Neural cell (in vitro differentiated cells): Measurements from ENCODE around the gene PDXDC1.
"Not testable (repeated sequence)": the region's sequence is repeated elsewhere in the genome, so short reads cannot be mapped to it uniquely, and the experiment has no call there.

ENCODE experiments used
- EP300 ChIP-seq: fragments of 450-650 bp; conservative IDR thresholded peaks from 2 replicates; pipeline ENCODE4 v1.6.1; 2014; ENCODE audit warnings: antibody characterized with exemption, mild to moderate bottlenecking, moderate library complexity; ENCODE audit not compliant: poor library complexity, severe bottlenecking
- EZH2 ChIP-seq: fragments of 200-600, 300-800 bp; shearing (Covaris generic), sonication (generic); IDR thresholded peaks from 2 replicates; pipeline ENCODE4 v1.6.1; 2014; ENCODE audit warnings: antibody characterized with exemption, low read length, borderline replicate concordance, mild to moderate bottlenecking; ENCODE audit not compliant: insufficient read depth, poor library complexity, severe bottlenecking
- MXI1 ChIP-seq: fragments of 450-650 bp; conservative IDR thresholded peaks from 2 replicates; pipeline ENCODE4 v1.6.1; 2014; ENCODE audit warnings: antibody characterized with exemption, mild to moderate bottlenecking; ENCODE audit not compliant: poor library complexity, severe bottlenecking
- POLR2AphosphoS5 ChIP-seq: IDR thresholded peaks from 2 replicates; pipeline ENCODE4 v1.6.1; 2012
- RAD21 ChIP-seq: fragments of 450-650 bp; conservative IDR thresholded peaks from 2 replicates; pipeline ENCODE4 v1.6.1; 2014; ENCODE audit warnings: antibody characterized with exemption, mild to moderate bottlenecking, moderate library complexity
- SMC3 ChIP-seq: fragments of 450-650 bp; conservative IDR thresholded peaks from 2 replicates; pipeline ENCODE4 v1.6.1; 2014; ENCODE audit warnings: antibody characterized with exemption, mild to moderate bottlenecking, moderate library complexity; ENCODE audit not compliant: poor library complexity
- TAF1 ChIP-seq: IDR thresholded peaks from 2 replicates; pipeline ENCODE4 v1.6.1; 2012; ENCODE audit warnings: low read depth
- TF ChIP-seq, protein P1 (sequence below): fragments of 450-650 bp; IDR thresholded peaks from 2 replicates; pipeline ENCODE4 v1.5.1; 2014; ENCODE audit warnings: antibody characterized with exemption, mild to moderate bottlenecking, moderate library complexity; ENCODE audit not compliant: poor library complexity, severe bottlenecking
- TF ChIP-seq, protein P2 (sequence below): IDR thresholded peaks from 2 replicates; pipeline ENCODE4 v1.6.1; 2012; ENCODE audit warnings: borderline replicate concordance

DNA sequence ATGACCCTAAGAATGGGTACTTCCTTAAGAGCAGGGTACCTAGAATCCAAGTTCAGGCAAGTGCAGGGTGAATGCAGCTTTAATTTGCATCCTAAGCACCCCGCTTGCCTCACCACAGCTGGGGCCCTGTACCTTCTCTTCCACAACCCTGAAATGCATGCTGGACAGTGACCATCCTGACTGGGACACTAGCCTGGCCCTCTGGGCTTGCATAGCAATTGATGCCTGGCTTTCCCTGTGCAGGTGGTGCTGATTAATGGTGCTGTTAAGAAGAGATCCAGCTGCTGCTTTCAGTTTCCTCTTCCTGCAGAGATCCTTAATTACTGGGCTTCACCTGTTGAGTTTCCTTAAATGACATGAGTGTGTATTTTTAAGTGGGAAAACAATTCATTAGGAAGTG is 209.2 kb downstream of the PDXDC1 start:
- TF ChIP-seq, protein P1, sequence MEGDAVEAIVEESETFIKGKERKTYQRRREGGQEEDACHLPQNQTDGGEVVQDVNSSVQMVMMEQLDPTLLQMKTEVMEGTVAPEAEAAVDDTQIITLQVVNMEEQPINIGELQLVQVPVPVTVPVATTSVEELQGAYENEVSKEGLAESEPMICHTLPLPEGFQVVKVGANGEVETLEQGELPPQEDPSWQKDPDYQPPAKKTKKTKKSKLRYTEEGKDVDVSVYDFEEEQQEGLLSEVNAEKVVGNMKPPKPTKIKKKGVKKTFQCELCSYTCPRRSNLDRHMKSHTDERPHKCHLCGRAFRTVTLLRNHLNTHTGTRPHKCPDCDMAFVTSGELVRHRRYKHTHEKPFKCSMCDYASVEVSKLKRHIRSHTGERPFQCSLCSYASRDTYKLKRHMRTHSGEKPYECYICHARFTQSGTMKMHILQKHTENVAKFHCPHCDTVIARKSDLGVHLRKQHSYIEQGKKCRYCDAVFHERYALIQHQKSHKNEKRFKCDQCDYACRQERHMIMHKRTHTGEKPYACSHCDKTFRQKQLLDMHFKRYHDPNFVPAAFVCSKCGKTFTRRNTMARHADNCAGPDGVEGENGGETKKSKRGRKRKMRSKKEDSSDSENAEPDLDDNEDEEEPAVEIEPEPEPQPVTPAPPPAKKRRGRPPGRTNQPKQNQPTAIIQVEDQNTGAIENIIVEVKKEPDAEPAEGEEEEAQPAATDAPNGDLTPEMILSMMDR, result not testable (repeated sequence)
- not testable (repeated sequence) for TF ChIP-seq EZH2, RAD21, POLR2AphosphoS5, MXI1, TAF1, EP300, SMC3
- TF ChIP-seq, protein P2, sequence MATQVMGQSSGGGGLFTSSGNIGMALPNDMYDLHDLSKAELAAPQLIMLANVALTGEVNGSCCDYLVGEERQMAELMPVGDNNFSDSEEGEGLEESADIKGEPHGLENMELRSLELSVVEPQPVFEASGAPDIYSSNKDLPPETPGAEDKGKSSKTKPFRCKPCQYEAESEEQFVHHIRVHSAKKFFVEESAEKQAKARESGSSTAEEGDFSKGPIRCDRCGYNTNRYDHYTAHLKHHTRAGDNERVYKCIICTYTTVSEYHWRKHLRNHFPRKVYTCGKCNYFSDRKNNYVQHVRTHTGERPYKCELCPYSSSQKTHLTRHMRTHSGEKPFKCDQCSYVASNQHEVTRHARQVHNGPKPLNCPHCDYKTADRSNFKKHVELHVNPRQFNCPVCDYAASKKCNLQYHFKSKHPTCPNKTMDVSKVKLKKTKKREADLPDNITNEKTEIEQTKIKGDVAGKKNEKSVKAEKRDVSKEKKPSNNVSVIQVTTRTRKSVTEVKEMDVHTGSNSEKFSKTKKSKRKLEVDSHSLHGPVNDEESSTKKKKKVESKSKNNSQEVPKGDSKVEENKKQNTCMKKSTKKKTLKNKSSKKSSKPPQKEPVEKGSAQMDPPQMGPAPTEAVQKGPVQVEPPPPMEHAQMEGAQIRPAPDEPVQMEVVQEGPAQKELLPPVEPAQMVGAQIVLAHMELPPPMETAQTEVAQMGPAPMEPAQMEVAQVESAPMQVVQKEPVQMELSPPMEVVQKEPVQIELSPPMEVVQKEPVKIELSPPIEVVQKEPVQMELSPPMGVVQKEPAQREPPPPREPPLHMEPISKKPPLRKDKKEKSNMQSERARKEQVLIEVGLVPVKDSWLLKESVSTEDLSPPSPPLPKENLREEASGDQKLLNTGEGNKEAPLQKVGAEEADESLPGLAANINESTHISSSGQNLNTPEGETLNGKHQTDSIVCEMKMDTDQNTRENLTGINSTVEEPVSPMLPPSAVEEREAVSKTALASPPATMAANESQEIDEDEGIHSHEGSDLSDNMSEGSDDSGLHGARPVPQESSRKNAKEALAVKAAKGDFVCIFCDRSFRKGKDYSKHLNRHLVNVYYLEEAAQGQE, result not testable (repeated sequence)
